ENCODE measurements around the gene REC8.
A peak's percentile ranks its signal among the peaks of the same experiment; 100 is the strongest.

The REC8 gene

GRCh38 chr14:24141097-24141880 lies 30.6 kb upstream of the REC8 start, which contains the start of gene EMC9:
EMC9 (minus strand) TSS chr14:24141591; CDS start chr14:24141304, 287 bp downstream.
- Histone ChIP-seq H3K9me3 (ENCODE audit: control insufficient read depth, insufficient read depth, low read length) (no peaks in the 10 kb centered on the region), H3K36me3 (ENCODE audit: control insufficient read depth, insufficient read depth, low read length) (peaks cover 48% of the 10 kb centered on the region), H3K4me1 (ENCODE audit: control insufficient read depth, insufficient read depth, low read length) (peaks cover 17% of the 10 kb centered on the region), H3K9ac (ENCODE audit: low read depth, low read length) (peak within 1 kb of the TSS; percentile 85), H3K27ac (ENCODE audit: low read depth, low read length) (peak within 1 kb of the TSS; percentile 94), H3K4me3 (ENCODE audit: low read depth, low read length) (peak within 1 kb of the TSS; percentile 86), H3K27me3 (ENCODE audit: control insufficient read depth, insufficient read depth, low read length) (no peaks in the 10 kb centered on the region)

GRCh38 chr14:24143511-24143910 lies 28.4 kb upstream of the REC8 start:
- Histone ChIP-seq H3K4me1 (ENCODE audit: control insufficient read depth, insufficient read depth, low read length) (peaks cover 19% of the 10 kb centered on the region), H3K9ac (ENCODE audit: low read depth, low read length) (no peak overlapping the region), H3K9me3 (ENCODE audit: control insufficient read depth, insufficient read depth, low read length) (no peaks in the 10 kb centered on the region), H3K27me3 (ENCODE audit: control insufficient read depth, insufficient read depth, low read length) (no peaks in the 10 kb centered on the region), H3K4me3 (ENCODE audit: low read depth, low read length) (no peak overlapping the region), H3K36me3 (ENCODE audit: control insufficient read depth, insufficient read depth, low read length) (peaks cover 41% of the 10 kb centered on the region), H3K27ac (ENCODE audit: low read depth, low read length) (no peak overlapping the region)

DNA sequence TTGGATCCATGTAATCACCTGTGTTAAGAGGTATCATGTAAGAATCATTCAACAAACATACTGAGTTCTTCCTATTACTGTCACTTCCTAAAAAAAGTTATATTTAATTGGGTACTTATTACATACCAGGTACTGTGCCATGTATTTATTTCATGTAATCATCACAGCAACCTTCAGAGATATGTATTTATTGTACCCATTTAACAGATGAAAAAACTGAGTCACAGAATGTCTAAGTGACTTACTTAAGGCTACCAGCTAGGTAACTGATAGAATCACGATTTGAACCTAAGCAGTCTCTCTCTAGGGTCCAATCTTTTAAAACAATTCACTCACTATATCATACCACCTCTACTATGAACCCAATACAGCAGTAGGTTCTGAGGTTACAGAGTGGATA lies 27.4 kb upstream of the REC8 start:
- no peak overlapping the region for H3K9ac ChIP-seq (ENCODE audit: low read depth, low read length)
- H3K4me1 ChIP-seq (ENCODE audit: control insufficient read depth, insufficient read depth, low read length), result peaks cover 19% of the 10 kb centered on the region
- no peaks in the 10 kb centered on the region for H3K9me3 ChIP-seq (ENCODE audit: control insufficient read depth, insufficient read depth, low read length)
- H3K27me3 ChIP-seq (ENCODE audit: control insufficient read depth, insufficient read depth, low read length), result no peaks in the 10 kb centered on the region
- peaks cover 39% of the 10 kb centered on the region for H3K36me3 ChIP-seq (ENCODE audit: control insufficient read depth, insufficient read depth, low read length)
- H3K4me3 ChIP-seq (ENCODE audit: low read depth, low read length), result no peak overlapping the region
- H3K27ac ChIP-seq (ENCODE audit: low read depth, low read length), result no peak overlapping the region

DNA sequence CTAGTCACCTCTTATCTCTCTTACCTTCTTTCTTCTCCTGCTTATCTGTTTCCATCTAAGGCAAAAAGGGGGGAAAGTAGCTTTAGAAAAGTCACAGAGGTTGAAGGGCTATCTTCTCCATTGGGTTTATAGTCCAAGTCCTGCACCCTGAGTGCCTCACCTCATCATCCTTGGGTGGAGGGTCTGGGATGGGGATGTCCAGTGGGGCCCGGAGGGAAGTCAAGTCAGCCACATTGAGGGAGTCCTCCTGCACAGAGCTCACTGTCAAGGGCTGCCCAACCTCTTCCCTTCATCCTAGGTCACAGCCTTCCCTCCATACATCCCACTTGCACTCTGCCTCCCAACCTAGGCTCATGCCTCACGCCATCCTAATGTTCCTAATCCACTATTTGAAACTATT lies 26.7 kb upstream of the REC8 start:
- no peaks in the 10 kb centered on the region for H3K27me3 ChIP-seq (ENCODE audit: control insufficient read depth, insufficient read depth, low read length)
- H3K4me3 ChIP-seq (ENCODE audit: low read depth, low read length), result peak overlapping the region; percentile 78; the same call in 1 of the 2 replicates
- peaks cover 15% of the 10 kb centered on the region for H3K4me1 ChIP-seq (ENCODE audit: control insufficient read depth, insufficient read depth, low read length)
- no peak overlapping the region for H3K27ac ChIP-seq (ENCODE audit: low read depth, low read length)
- H3K9me3 ChIP-seq (ENCODE audit: control insufficient read depth, insufficient read depth, low read length), result no peaks in the 10 kb centered on the region
- no peak overlapping the region for H3K9ac ChIP-seq (ENCODE audit: low read depth, low read length)
- peaks cover 41% of the 10 kb centered on the region for H3K36me3 ChIP-seq (ENCODE audit: control insufficient read depth, insufficient read depth, low read length)

GRCh38 chr14:24145690-24146452 lies 26.0 kb upstream of the REC8 start:
- Histone ChIP-seq H3K4me3 (ENCODE audit: low read depth, low read length) (peak overlapping the region; percentile 78), H3K4me1 (ENCODE audit: control insufficient read depth, insufficient read depth, low read length) (peaks cover 15% of the 10 kb centered on the region), H3K9me3 (ENCODE audit: control insufficient read depth, insufficient read depth, low read length) (no peaks in the 10 kb centered on the region), H3K36me3 (ENCODE audit: control insufficient read depth, insufficient read depth, low read length) (peaks cover 47% of the 10 kb centered on the region), H3K27ac (ENCODE audit: low read depth, low read length) (peak overlapping the region; percentile 76), H3K27me3 (ENCODE audit: control insufficient read depth, insufficient read depth, low read length) (no peaks in the 10 kb centered on the region), H3K9ac (ENCODE audit: low read depth, low read length) (peak overlapping the region; percentile 45)

DNA sequence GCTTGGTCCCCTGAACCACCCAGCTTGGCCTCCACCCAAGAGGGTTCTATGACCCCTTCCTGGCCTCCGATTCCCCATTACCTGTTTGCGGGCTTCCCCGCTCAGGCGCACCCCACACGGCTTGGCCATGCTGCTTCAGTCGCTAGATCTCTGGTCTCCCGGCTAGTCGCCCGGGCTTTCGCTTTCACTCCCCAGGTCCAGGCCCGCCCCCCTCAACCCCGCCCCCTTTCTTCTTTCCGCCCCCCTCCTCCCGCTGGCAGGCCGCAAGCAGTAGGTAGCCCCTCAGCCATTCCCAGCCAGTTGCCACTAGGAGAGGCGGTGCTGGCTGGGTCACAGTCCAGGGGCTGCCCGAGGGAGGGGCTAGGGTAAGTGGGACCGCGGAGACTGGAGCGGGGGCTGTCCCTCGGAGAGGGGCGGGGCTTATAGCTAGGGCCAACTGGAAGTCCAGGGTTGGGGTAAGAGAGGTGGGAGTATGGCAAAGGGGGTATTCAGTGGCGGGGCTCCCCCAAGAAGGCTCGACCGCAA lies 25.4 kb upstream of the REC8 start, which contains the start of gene PSME2:
TSS of gene PSME2 (minus strand) at position 158 of the 525 bp plus-strand sequence. CDS start at position 129, 29 bp downstream.
- Histone ChIP-seq H3K4me3 (ENCODE audit: low read depth, low read length) (peak within 1 kb of the TSS; percentile 90), H3K9ac (ENCODE audit: low read depth, low read length) (peak within 1 kb of the TSS; percentile 54), H3K27ac (ENCODE audit: low read depth, low read length) (peak within 1 kb of the TSS; percentile 79), H3K9me3 (ENCODE audit: control insufficient read depth, insufficient read depth, low read length) (no peaks in the 10 kb centered on the region), H3K4me1 (ENCODE audit: control insufficient read depth, insufficient read depth, low read length) (peaks cover 15% of the 10 kb centered on the region), H3K27me3 (ENCODE audit: control insufficient read depth, insufficient read depth, low read length) (no peaks in the 10 kb centered on the region), H3K36me3 (ENCODE audit: control insufficient read depth, insufficient read depth, low read length) (peaks cover 54% of the 10 kb centered on the region)

GRCh38 chr14:24146978-24147760 lies 24.7 kb upstream of the REC8 start, which contains the start of gene RNF31:
RNF31 (plus strand) TSS chr14:24147498; CDS start chr14:24147699, 201 bp downstream.
- Histone ChIP-seq H3K36me3 (ENCODE audit: control insufficient read depth, insufficient read depth, low read length) (peaks cover 60% of the 10 kb centered on the region), H3K9me3 (ENCODE audit: control insufficient read depth, insufficient read depth, low read length) (no peaks in the 10 kb centered on the region), H3K27me3 (ENCODE audit: control insufficient read depth, insufficient read depth, low read length) (no peaks in the 10 kb centered on the region), H3K27ac (ENCODE audit: low read depth, low read length) (peak within 1 kb of the TSS; percentile 79), H3K4me1 (ENCODE audit: control insufficient read depth, insufficient read depth, low read length) (peaks cover 15% of the 10 kb centered on the region), H3K9ac (ENCODE audit: low read depth, low read length) (peak within 1 kb of the TSS; percentile 54), H3K4me3 (ENCODE audit: low read depth, low read length) (peak within 1 kb of the TSS; percentile 90)

DNA sequence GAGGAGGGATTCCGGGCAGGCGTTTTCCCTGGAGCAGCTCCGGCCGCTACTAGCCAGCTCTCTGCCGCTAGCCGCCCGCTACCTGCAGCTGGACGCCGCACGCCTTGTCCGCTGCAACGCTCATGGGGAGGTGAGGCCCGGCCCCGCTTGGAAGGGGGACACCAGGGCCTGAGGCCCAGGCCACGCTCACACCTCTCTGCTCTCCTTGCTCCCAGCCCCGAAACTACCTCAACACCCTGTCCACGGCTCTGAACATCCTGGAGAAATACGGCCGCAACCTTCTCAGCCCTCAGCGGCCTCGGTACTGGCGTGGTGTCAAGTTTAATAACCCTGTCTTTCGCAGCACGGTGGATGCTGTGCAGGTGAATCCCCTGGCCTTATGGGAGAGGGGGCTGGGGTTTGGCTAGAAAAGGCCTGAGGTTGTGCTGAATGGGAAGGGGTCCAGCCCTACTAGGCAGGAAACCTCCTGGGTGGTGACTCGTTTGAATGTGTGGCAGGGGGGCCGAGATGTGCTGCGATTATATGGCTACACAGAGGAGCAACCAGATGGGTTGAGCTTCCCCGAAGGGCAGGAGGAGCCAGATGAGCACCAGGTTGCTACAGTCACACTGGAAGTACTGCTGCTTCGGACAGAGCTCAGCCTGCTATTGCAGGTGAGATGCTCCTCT lies 24.0 kb upstream of the REC8 start:
- Histone ChIP-seq H3K4me3 (ENCODE audit: low read depth, low read length) (peak overlapping the region; percentile 90), H3K4me1 (ENCODE audit: control insufficient read depth, insufficient read depth, low read length) (peaks cover 15% of the 10 kb centered on the region), H3K9ac (ENCODE audit: low read depth, low read length) (peak overlapping the region; percentile 32; the same call in 1 of the 2 replicates), H3K27ac (ENCODE audit: low read depth, low read length) (peak overlapping the region; percentile 56), H3K36me3 (ENCODE audit: control insufficient read depth, insufficient read depth, low read length) (peaks cover 63% of the 10 kb centered on the region), H3K9me3 (ENCODE audit: control insufficient read depth, insufficient read depth, low read length) (no peaks in the 10 kb centered on the region), H3K27me3 (ENCODE audit: control insufficient read depth, insufficient read depth, low read length) (no peaks in the 10 kb centered on the region)

GRCh38 chr14:24149302-24149969 lies 22.4 kb upstream of the REC8 start:
- H3K27ac ChIP-seq (ENCODE audit: low read depth, low read length), result no peak overlapping the region
- H3K27me3 ChIP-seq (ENCODE audit: control insufficient read depth, insufficient read depth, low read length), result no peaks in the 10 kb centered on the region
- no peak overlapping the region for H3K9ac ChIP-seq (ENCODE audit: low read depth, low read length)
- H3K36me3 ChIP-seq (ENCODE audit: control insufficient read depth, insufficient read depth, low read length), result peaks cover 55% of the 10 kb centered on the region
- no peak overlapping the region for H3K4me3 ChIP-seq (ENCODE audit: low read depth, low read length)
- H3K4me1 ChIP-seq (ENCODE audit: control insufficient read depth, insufficient read depth, low read length), result peaks cover 15% of the 10 kb centered on the region
- no peaks in the 10 kb centered on the region for H3K9me3 ChIP-seq (ENCODE audit: control insufficient read depth, insufficient read depth, low read length)
